ENCODE data around the gene TRMT2A.

DNA sequence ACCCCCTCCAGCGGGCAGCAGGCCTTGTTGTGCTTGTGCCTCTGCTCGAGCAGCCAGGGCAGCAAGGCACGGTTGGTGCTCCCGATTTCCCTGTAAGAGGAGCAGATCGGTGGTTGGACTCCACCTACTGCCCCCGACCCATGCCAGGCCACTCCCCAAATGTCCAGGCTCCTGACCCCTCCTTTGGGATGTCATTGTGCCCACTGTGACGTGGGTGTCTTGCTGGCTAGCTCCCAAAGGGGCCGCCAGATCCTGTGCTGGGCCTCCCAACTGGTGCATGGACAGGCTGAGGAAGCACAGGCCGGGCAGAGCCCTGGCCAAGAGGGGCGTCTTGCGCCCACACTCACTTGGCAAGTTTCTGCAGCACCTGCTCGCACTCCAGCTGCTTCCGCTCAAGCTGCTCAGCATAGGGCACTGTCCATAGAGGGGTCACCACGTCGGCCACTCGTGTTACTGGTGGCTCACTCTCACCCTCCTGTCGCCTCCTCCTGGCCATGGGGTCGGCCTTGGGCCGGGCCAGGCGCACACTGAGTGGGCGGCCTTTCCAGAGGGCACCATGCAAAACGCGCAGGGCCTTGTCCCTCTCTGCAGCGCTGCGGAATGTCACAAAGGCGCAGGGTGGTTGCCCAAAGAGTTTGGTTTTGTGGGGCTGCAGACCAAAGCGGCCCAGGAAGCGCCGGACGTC is 1.2 kb downstream of the TRMT2A start, which contains the start of gene RANBP1:
- TF ChIP-seq, protein P1, sequence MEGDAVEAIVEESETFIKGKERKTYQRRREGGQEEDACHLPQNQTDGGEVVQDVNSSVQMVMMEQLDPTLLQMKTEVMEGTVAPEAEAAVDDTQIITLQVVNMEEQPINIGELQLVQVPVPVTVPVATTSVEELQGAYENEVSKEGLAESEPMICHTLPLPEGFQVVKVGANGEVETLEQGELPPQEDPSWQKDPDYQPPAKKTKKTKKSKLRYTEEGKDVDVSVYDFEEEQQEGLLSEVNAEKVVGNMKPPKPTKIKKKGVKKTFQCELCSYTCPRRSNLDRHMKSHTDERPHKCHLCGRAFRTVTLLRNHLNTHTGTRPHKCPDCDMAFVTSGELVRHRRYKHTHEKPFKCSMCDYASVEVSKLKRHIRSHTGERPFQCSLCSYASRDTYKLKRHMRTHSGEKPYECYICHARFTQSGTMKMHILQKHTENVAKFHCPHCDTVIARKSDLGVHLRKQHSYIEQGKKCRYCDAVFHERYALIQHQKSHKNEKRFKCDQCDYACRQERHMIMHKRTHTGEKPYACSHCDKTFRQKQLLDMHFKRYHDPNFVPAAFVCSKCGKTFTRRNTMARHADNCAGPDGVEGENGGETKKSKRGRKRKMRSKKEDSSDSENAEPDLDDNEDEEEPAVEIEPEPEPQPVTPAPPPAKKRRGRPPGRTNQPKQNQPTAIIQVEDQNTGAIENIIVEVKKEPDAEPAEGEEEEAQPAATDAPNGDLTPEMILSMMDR (IDR thresholded peaks at IDR 0.05; ENCODE audit: borderline replicate concordance, extremely low read depth, low read length, poor library complexity, severe bottlenecking) = no peak
- no peak for TF ChIP-seq EZH2 (IDR thresholded peaks at IDR 0.05; ENCODE audit: borderline replicate concordance, low read depth, low read length, severe bottlenecking)
